Breast epithelium (tissue), 4 donors: ENCODE data around the gene TMEM107. TPM values are rescaled to one million over a fixed set of nuclear protein-coding genes. Genes with fewer than 3 reads are reported as not detected.
A peak's percentile ranks its signal among the peaks of the same experiment; 100 is the strongest.

Source experiments
- DNase-seq, 2 donors: peaks; one replicate each; pipeline ENCODE4 v3.0.0-alpha.2; 2019; ENCODE audit warnings: low spot score in 2 of 2
- H3K27ac ChIP-seq, 2 donors: fragments of 200-600 bp; sonication (generic) in 1 of 2; one replicate each; pipeline ENCODE4 v1.5.1; 2016 to 2019; ENCODE audit warnings: mild to moderate bottlenecking in 1 of 2
- H3K27me3 ChIP-seq, 2 donors: fragments of 200-600 bp; sonication (generic) in 1 of 2; one replicate each; pipeline versions ENCODE4 v1.5.1 to v1.6.0; 2017 to 2019; ENCODE audit warnings: control low read depth in 1 of 2, mild to moderate bottlenecking in 1 of 2
- H3K36me3 ChIP-seq: fragments of 200-600 bp; one replicate; pipeline ENCODE4 v1.5.1; 2019
- H3K4me1 ChIP-seq, 2 donors: fragments of 200-600 bp; sonication (generic); one replicate each; pipeline ENCODE4 v1.5.1; 2016 to 2019; ENCODE audit warnings: control low read depth in 1 of 2
- H3K4me3 ChIP-seq, 3 donors: fragments of 200-600 bp; sonication (generic); 1 replicate in 2 of 3; 2 replicates in 1 of 3; pipeline ENCODE4 v1.5.1; 2016 to 2019; ENCODE audit warnings: mild to moderate bottlenecking in 3 of 3, moderate library complexity in 2 of 3
- H3K9me3 ChIP-seq, 2 donors: fragments of 200-600 bp; sonication (generic) in 1 of 2; one replicate each; pipeline ENCODE4 v1.5.1; 2016 to 2019; ENCODE audit warnings: control low read depth in 1 of 2
- POLR2A ChIP-seq: fragments of 450-650 bp; IDR thresholded peaks from one replicate; pipeline ENCODE4 v1.6.1; 2016; ENCODE audit warnings: antibody characterized with exemption, mild to moderate bottlenecking, moderate library complexity
- POLR2AphosphoS5 ChIP-seq, 3 donors: sonication (generic); formaldehyde crosslinking; IDR thresholded peaks; one replicate each; pipeline ENCODE4 v1.6.1; 2017; ENCODE audit warnings: antibody characterized with exemption in 3 of 3
- intact Hi-C: fragments of 100-400 bp; cut with DNase I; formaldehyde crosslinking; loops from one replicate; pipeline ENCODE4 v1.15.1; 2023; ENCODE audit warnings: low total_unique reads
- total RNA-seq, 3 donors: library from RNA; depleted of rRNA; stranded (reverse); fragments of >200 nt; gene quantifications; one replicate each; pipeline ENCODE4 v1.1.0, GENCODE V29; 2016
- TF ChIP-seq, protein P1 (sequence below), 3 donors: fragments of 450-650 bp; IDR thresholded peaks; one replicate each; pipeline ENCODE4 v1.5.1; 2016 to 2017; ENCODE audit warnings: antibody characterized with exemption in 3 of 3, mild to moderate bottlenecking in 3 of 3, moderate library complexity in 3 of 3

TMEM107 gene
- total RNA-seq, 3 donors from 2014 or later = 15.7 to 83.1 (median 41.0) TPM

GRCh38 chr17:8128125-8128784 is 47.9 kb downstream of the TMEM107 start:
- Histone ChIP-seq H3K36me3 (no peaks in the 10 kb centered on the region), H3K9me3 (no peaks in the 10 kb centered on the region), H3K4me3 (no peak overlapping the region), H3K27me3 (no peaks in the 10 kb centered on the region), H3K4me1 (peaks cover 12 to 27% of the 10 kb centered on the region in 2 donors), H3K27ac (no peak overlapping the region)
- no peak for TF ChIP-seq POLR2AphosphoS5 (IDR thresholded peaks at IDR 0.05)
- TF ChIP-seq, protein P1, sequence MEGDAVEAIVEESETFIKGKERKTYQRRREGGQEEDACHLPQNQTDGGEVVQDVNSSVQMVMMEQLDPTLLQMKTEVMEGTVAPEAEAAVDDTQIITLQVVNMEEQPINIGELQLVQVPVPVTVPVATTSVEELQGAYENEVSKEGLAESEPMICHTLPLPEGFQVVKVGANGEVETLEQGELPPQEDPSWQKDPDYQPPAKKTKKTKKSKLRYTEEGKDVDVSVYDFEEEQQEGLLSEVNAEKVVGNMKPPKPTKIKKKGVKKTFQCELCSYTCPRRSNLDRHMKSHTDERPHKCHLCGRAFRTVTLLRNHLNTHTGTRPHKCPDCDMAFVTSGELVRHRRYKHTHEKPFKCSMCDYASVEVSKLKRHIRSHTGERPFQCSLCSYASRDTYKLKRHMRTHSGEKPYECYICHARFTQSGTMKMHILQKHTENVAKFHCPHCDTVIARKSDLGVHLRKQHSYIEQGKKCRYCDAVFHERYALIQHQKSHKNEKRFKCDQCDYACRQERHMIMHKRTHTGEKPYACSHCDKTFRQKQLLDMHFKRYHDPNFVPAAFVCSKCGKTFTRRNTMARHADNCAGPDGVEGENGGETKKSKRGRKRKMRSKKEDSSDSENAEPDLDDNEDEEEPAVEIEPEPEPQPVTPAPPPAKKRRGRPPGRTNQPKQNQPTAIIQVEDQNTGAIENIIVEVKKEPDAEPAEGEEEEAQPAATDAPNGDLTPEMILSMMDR (IDR thresholded peaks at IDR 0.05) = no peak
- TF ChIP-seq POLR2A = no peak
- DNase-seq = no peak
- intact Hi-C loops = no loop called here

GRCh38 chr17:8126491-8127066 is 49.6 kb downstream of the TMEM107 start:
- intact Hi-C loops = no loop called here
- H3K27me3 ChIP-seq = no peaks in the 10 kb centered on the region
- H3K4me3 ChIP-seq = peak overlapping the region; percentile 56 to 83 (median 66)
- DNase-seq = no peak
- TF ChIP-seq, protein P1 (IDR thresholded peaks at IDR 0.05) = no peak
- TF ChIP-seq POLR2A = no peak
- TF ChIP-seq POLR2AphosphoS5 (IDR thresholded peaks at IDR 0.05) = no peak
- no peaks in the 10 kb centered on the region for H3K9me3 ChIP-seq
- H3K4me1 ChIP-seq = peaks cover 15 to 33% of the 10 kb centered on the region in 2 donors
- peak overlapping the region; percentile 77 to 78 for H3K27ac ChIP-seq
- H3K36me3 ChIP-seq = no peaks in the 10 kb centered on the region

DNA sequence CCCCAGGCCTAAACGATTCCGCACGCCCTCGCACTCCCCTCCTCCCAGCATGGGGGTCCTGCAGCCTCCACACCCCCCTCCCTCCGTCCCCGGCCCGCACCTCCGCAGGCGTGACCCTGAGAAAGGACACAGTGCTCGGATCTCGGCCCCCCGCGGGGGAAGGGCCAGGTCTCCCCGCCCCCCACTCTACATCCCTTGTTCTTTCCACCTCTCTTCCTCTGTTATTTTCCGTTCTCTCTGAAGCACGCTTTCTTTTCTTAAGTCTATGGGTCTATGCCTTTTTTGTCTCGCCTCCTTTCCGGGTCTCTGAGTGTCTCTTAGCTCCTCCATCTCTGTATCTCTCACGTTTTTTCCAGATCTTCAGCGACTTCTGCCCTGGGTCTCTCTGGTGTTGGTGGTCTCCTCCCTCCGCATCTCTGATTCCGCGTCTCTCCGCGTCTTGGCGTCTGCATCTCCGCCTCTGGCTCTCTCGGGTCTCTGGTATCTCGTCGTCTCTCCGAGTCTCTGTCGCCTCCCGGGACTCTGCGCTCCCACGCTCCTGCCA is 50.2 kb downstream of the TMEM107 start:
- no peaks in the 10 kb centered on the region for H3K36me3 ChIP-seq
- H3K9me3 ChIP-seq = no peaks in the 10 kb centered on the region
- H3K27ac ChIP-seq = peak overlapping the region; percentile 77 to 78
- intact Hi-C loops = no loop called here
- peaks cover 15 to 38% of the 10 kb centered on the region in 2 donors for H3K4me1 ChIP-seq
- TF ChIP-seq, protein P1 (IDR thresholded peaks at IDR 0.05) = no peak
- no peak for TF ChIP-seq POLR2AphosphoS5 (IDR thresholded peaks at IDR 0.05)
- no peak for TF ChIP-seq POLR2A
- peak overlapping the region; percentile 56 to 83 (median 66) for H3K4me3 ChIP-seq
- no peaks in the 10 kb centered on the region for H3K27me3 ChIP-seq
- no peak for DNase-seq

- intact Hi-C loops = no loop called here
- no peaks in the 10 kb centered on the region for H3K36me3 ChIP-seq
- TF ChIP-seq, protein P1 (IDR thresholded peaks at IDR 0.05) = peak in 1 of 3 donors; percentile 9
- TF ChIP-seq POLR2AphosphoS5 (IDR thresholded peaks at IDR 0.05) (peak; percentile 64 to 81 (median 74)), POLR2A (no peak)
- peaks cover 15 to 45% of the 10 kb centered on the region in 2 donors for H3K4me1 ChIP-seq
- H3K4me3 ChIP-seq = peak overlapping the region; percentile 56 to 83 (median 66)
- H3K27ac ChIP-seq = peak overlapping the region; percentile 3 to 77
- no peaks in the 10 kb centered on the region for H3K9me3 ChIP-seq
- DNase-seq = peak; percentile 88 to 91
- H3K27me3 ChIP-seq = no peaks in the 10 kb centered on the region
These were observed 50.8 kb downstream of the TMEM107 start for GRCh38 chr17:8125154-8125946.
